ENCODE results near the gene SORCS3. TPM values are rescaled to one million over a fixed set of nuclear protein-coding genes. Genes with fewer than 3 reads are reported as not detected.

SORCS3 gene
- polyA plus RNA-seq, 1 donor from 2014 or later, result 9.8 TPM

GRCh38 chr10:104795411-104795810 lies 154.3 kb downstream of the SORCS3 start:
- TF ChIP-seq REST (IDR thresholded peaks at IDR 0.05; ENCODE audit: borderline replicate concordance), result no peak
- TF ChIP-seq MXI1 (conservative IDR thresholded peaks at IDR 0.05; ENCODE audit: poor library complexity, severe bottlenecking), result no peak
- TF ChIP-seq TAF1 (IDR thresholded peaks at IDR 0.05; ENCODE audit: low read depth), result no peak
- TF ChIP-seq SMC3 (conservative IDR thresholded peaks at IDR 0.05; ENCODE audit: poor library complexity), result no peak
- TF ChIP-seq EP300 (conservative IDR thresholded peaks at IDR 0.05; ENCODE audit: poor library complexity, severe bottlenecking), result no peak
- no peak for TF ChIP-seq EZH2 (IDR thresholded peaks at IDR 0.05; ENCODE audit: borderline replicate concordance, insufficient read depth, low read length, poor library complexity, severe bottlenecking)
- no peak for TF ChIP-seq RAD21 (conservative IDR thresholded peaks at IDR 0.05)
- no peak for TF ChIP-seq CTCF (IDR thresholded peaks at IDR 0.05; ENCODE audit: poor library complexity, severe bottlenecking)
- no peak for TF ChIP-seq POLR2AphosphoS5 (IDR thresholded peaks at IDR 0.05)

GRCh38 chr10:104796823-104797222 lies 155.7 kb downstream of the SORCS3 start:
- Histone ChIP-seq H3F3A (ENCODE audit: insufficient read depth, low read length, poor library complexity, severe bottlenecking) (no peaks in the 10 kb centered on the region), H3K27me3 (ENCODE audit: insufficient read depth, low read depth, low read length) (no peaks in the 10 kb centered on the region), H2AFZ (ENCODE audit: low read depth, low read length) (no peak overlapping the region), H3K9me2 (ENCODE audit: insufficient read depth, low read length) (no peaks in the 10 kb centered on the region), H3K27ac (ENCODE audit: low read length) (peak overlapping the region; percentile 64), H3K79me2 (replicated peaks; ENCODE audit: insufficient read depth, low read length) (no peaks in the 10 kb centered on the region), H3K9ac (ENCODE audit: low read length) (no peak overlapping the region), H4K20me1 (ENCODE audit: insufficient read depth) (no peaks in the 10 kb centered on the region), H3K9me3 (ENCODE audit: low read length) (no peaks in the 10 kb centered on the region), H3K4me3 (ENCODE audit: low read length) (no peak overlapping the region), H3K36me3 (ENCODE audit: insufficient read depth, low read length) (no peaks in the 10 kb centered on the region), H3K4me2 (ENCODE audit: low read length) (no peak overlapping the region)
- TF ChIP-seq POLR2AphosphoS5 (IDR thresholded peaks at IDR 0.05) (peak; percentile 87), CTCF (IDR thresholded peaks at IDR 0.05; ENCODE audit: poor library complexity, severe bottlenecking) (no peak), RAD21 (conservative IDR thresholded peaks at IDR 0.05) (no peak), REST (IDR thresholded peaks at IDR 0.05; ENCODE audit: borderline replicate concordance) (peak; percentile 99), MXI1 (conservative IDR thresholded peaks at IDR 0.05; ENCODE audit: poor library complexity, severe bottlenecking) (no peak), EP300 (conservative IDR thresholded peaks at IDR 0.05; ENCODE audit: poor library complexity, severe bottlenecking) (peak; percentile 92), TAF1 (IDR thresholded peaks at IDR 0.05; ENCODE audit: low read depth) (no peak), EZH2 (IDR thresholded peaks at IDR 0.05; ENCODE audit: borderline replicate concordance, insufficient read depth, low read length, poor library complexity, severe bottlenecking) (no peak), SMC3 (conservative IDR thresholded peaks at IDR 0.05; ENCODE audit: poor library complexity) (no peak)

More at GRCh38 chr10:104795411-104795810, 154.3 kb downstream of the SORCS3 start:
- no peak overlapping the region for H3K4me3 ChIP-seq (ENCODE audit: low read length)
- no peak overlapping the region for H3K4me2 ChIP-seq (ENCODE audit: low read length)
- no peak overlapping the region for H2AFZ ChIP-seq (ENCODE audit: low read depth, low read length)
- no peaks in the 10 kb centered on the region for H3K9me3 ChIP-seq (ENCODE audit: low read length)
- no peaks in the 10 kb centered on the region for H3K79me2 ChIP-seq (replicated peaks; ENCODE audit: insufficient read depth, low read length)
- H3F3A ChIP-seq (ENCODE audit: insufficient read depth, low read length, poor library complexity, severe bottlenecking), result no peaks in the 10 kb centered on the region
- H3K27ac ChIP-seq (ENCODE audit: low read length), result no peak overlapping the region
- H4K20me1 ChIP-seq (ENCODE audit: insufficient read depth), result no peaks in the 10 kb centered on the region
- no peaks in the 10 kb centered on the region for H3K36me3 ChIP-seq (ENCODE audit: insufficient read depth, low read length)
- no peaks in the 10 kb centered on the region for H3K9me2 ChIP-seq (ENCODE audit: insufficient read depth, low read length)
- no peak overlapping the region for H3K9ac ChIP-seq (ENCODE audit: low read length)
- no peaks in the 10 kb centered on the region for H3K27me3 ChIP-seq (ENCODE audit: insufficient read depth, low read depth, low read length)
